ENCODE results near the gene ACOX2.

GRCh38 chr3:58466899-58467563 is 70.0 kb downstream of the ACOX2 start:
- TF ChIP-seq EZH2 (IDR thresholded peaks at IDR 0.05; ENCODE audit: insufficient read depth, poor library complexity, severe bottlenecking) (no peak), EZH2phosphoT487 (IDR thresholded peaks at IDR 0.05; ENCODE audit: insufficient read depth, low read depth) (no peak)
